Kidney (tissue), 14 donors: ENCODE data around the gene LTB4R2. TPM values are rescaled to one million over a fixed set of nuclear protein-coding genes. Genes with fewer than 3 reads are reported as not detected.
A peak's percentile ranks its signal among the peaks of the same experiment; 100 is the strongest.

Source experiments
- DNase-seq, 5 donors: peaks; one replicate each; pipeline ENCODE4 v3.0.0-alpha.2; 2013 to 2020
- FAIRE-seq: peaks from 2 replicates; lab custom pipeline; 2012; peaks lifted over from hg19 to GRCh38; lab: Jason Lieb, UNC
- H3K27ac ChIP-seq, 2 donors: one replicate each; pipeline ENCODE4 v1.7.0; 2013; ENCODE audit warnings: low read depth in 2 of 2, low read length in 2 of 2, inconsistent platforms in 1 of 2
- H3K27me3 ChIP-seq: one replicate; pipeline ENCODE4 v1.7.1; 2013; ENCODE audit warnings: low read length, inconsistent platforms; ENCODE audit not compliant: control insufficient read depth, insufficient read depth
- H3K36me3 ChIP-seq, 3 donors: one replicate each; pipeline versions ENCODE4 v1.7.0 to v1.7.1; 2013; ENCODE audit warnings: low read length in 3 of 3, control low read depth in 1 of 3, inconsistent platforms in 1 of 3; ENCODE audit not compliant: insufficient read depth in 3 of 3, control insufficient read depth in 2 of 3
- H3K4me1 ChIP-seq, 3 donors: one replicate each; pipeline versions ENCODE4 v1.7.0 to v1.7.1; 2013; ENCODE audit warnings: low read length in 3 of 3, inconsistent platforms in 1 of 3, low read depth in 1 of 3; ENCODE audit not compliant: control insufficient read depth in 2 of 3, insufficient read depth in 2 of 3
- H3K4me3 ChIP-seq, 3 donors: one replicate each; pipeline versions ENCODE4 v1.7.0 to v1.8.1; 2013; ENCODE audit warnings: low read length in 3 of 3, control low read depth in 1 of 3, inconsistent platforms in 1 of 3
- H3K9ac ChIP-seq, 3 donors: one replicate each; pipeline versions ENCODE4 v1.7.0 to v1.7.1; 2013; ENCODE audit warnings: low read length in 3 of 3, control low read depth in 1 of 3, inconsistent platforms in 1 of 3
- H3K9me3 ChIP-seq, 3 donors: one replicate each; pipeline versions ENCODE4 v1.7.0 to v1.7.1; 2013; ENCODE audit warnings: low read length in 3 of 3, control low read depth in 1 of 3, inconsistent platforms in 1 of 3; ENCODE audit not compliant: control insufficient read depth in 2 of 3, insufficient read depth in 1 of 3
- CTCF ChIP-seq: IDR thresholded peaks from 3 replicates; pipeline ENCODE4 v1.5.1; 2012; ENCODE audit warnings: mild to moderate bottlenecking, moderate library complexity, borderline replicate concordance; ENCODE audit not compliant: insufficient read depth; ENCODE audit errors: extremely low read depth
- intact Hi-C: fragments of 100-400 bp; cut with DNase I; formaldehyde crosslinking; loops from one replicate; pipeline ENCODE4 v1.11.1; 2022
- polyA plus RNA-seq: library from polyadenylated mRNA; stranded (reverse); fragments of 350-450 nt; fragmentation: Illumina TruSeq; extraction: RNeasy Lipid Tissue Mini Kit (QIAGEN cat#74804); gene quantifications from one replicate; pipeline ENCODE4 v1.2.3, GENCODE V29; 2014; ENCODE audit warnings: low read depth, low replicate concordance; ENCODE audit not compliant: insufficient read depth
- total RNA-seq: library from RNA; stranded (reverse); fragmentation: NEBNext Ultra II Directional; extraction: Animal tissue kit (Norgen Biotek cat#: 25700); gene quantifications from one replicate; pipeline ENCODE4 v1.2.1, GENCODE V29; 2021
- donor health status: control.
- donor health status: control.
- donor health status: control.
- donor health status: control.
- donor health status: control.
- donor health status: DM: yes; HTN: yes; CAD: no.
- donor health status: Normal renal cell carcinoma (clear cell type).

The LTB4R2 gene
- total and polyA plus RNA-seq, 2 donors from 2014 or later, result 0.67 to 9.2 TPM

DNA sequence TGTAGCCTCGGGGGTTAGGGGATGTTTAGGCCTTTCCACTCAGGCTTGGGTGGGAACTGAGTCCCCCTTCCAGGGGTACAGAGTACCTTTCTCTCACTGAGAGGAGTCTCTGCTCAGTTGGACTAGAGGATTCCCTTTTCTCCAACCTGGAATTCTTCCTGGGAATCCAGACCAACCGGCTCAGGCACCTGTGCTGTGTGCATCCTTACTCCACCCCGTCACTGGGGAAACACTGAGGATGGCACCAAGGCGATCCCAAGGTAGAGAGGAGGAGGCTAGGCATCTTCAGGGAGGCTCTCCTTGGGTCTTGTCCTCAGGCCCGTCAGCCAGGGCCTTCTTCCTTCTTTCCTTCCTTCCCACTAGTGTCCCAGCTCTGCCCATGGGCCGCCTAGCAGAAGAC, 46.1 kb upstream of the LTB4R2 start:
- FAIRE-seq (no peak), DNase-seq (no peak)

GRCh38 chr14:24264298-24264697, 45.6 kb upstream of the LTB4R2 start:
- Histone ChIP-seq H3K4me1 (no peaks in the 10 kb centered on the region), H3K4me3 (no peak overlapping the region), H3K36me3 (peaks cover 0 to 7% (median 7%) of the 10 kb centered on the region in 3 donors), H3K27ac (no peak overlapping the region), H3K9me3 (no peaks in the 10 kb centered on the region), H3K27me3 (no peaks in the 10 kb centered on the region), H3K9ac (no peak overlapping the region)
- FAIRE-seq (no peak), DNase-seq (peak in 2 of 5 donors; percentile 26 to 58)
- intact Hi-C loops, result no loop called here
- TF ChIP-seq CTCF, result no peak

More for the DNA sequence above, 46.1 kb upstream of the LTB4R2 start:
- H3K27ac ChIP-seq, result no peak overlapping the region
- H3K4me3 ChIP-seq, result no peak overlapping the region
- intact Hi-C loops, result no loop called here
- H3K9me3 ChIP-seq, result no peaks in the 10 kb centered on the region
- peaks cover 0 to 3% (median 0%) of the 10 kb centered on the region in 3 donors for H3K4me1 ChIP-seq
- TF ChIP-seq CTCF, result no peak
- peaks cover 0 to 7% (median 7%) of the 10 kb centered on the region in 3 donors for H3K36me3 ChIP-seq
- H3K27me3 ChIP-seq, result no peaks in the 10 kb centered on the region
- H3K9ac ChIP-seq, result no peak overlapping the region

DNA sequence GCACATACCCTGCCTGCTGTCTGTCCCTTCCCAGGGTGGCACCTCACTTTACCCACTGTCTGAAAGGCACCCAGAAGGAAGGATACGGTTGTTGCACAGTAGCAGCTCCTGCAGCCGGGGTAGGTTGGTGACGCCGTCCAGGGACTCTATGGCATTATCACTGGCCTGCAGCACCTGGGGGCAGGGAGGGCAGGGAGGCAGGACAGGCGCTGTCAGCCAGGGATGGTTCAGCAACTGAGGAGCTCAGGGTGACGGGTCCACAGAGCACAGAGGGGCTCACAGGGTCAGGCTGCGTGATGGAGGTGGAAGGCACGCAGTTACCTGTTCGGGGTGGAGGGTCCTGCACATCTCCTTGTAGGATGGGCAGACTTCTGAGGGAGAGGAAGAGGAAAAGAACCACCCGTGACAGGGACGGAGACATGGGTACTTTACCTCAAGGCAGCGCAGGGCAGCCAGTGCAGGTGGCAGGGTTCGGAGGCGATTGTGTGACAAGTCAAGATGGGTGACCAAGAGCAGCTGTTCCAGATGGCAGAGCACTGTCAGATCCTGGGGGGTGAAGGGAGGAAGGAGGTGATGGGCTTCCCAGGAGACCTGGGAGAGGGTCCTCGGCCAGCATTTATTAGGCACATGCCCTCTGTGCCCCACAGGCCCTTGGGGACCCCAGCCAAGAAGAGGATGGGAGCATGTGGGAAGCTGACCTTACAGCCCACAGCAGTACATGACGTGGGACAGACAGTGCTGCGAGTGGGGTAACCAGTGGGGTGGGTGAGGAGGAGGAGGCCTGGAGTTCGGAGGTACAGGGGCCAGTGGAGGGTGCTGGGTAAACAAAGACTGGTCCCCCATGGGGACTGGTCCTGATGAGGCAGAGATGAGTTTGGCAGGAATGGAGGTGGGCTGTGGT, 43.3 kb upstream of the LTB4R2 start:
- H3K9me3 ChIP-seq, result no peaks in the 10 kb centered on the region
- intact Hi-C loops, result no loop called here
- no peaks in the 10 kb centered on the region for H3K27me3 ChIP-seq
- FAIRE-seq (no peak), DNase-seq (peak in 1 of 5 donors; percentile 67)
- H3K36me3 ChIP-seq, result peaks cover 0 to 7% (median 7%) of the 10 kb centered on the region in 3 donors
- H3K9ac ChIP-seq, result no peak overlapping the region
- H3K4me1 ChIP-seq, result peaks cover 0 to 6% (median 0%) of the 10 kb centered on the region in 3 donors
- no peak overlapping the region for H3K27ac ChIP-seq
- TF ChIP-seq CTCF, result no peak
- H3K4me3 ChIP-seq, result no peak overlapping the region
